ENCODE data around the gene RXRA.

DNA sequence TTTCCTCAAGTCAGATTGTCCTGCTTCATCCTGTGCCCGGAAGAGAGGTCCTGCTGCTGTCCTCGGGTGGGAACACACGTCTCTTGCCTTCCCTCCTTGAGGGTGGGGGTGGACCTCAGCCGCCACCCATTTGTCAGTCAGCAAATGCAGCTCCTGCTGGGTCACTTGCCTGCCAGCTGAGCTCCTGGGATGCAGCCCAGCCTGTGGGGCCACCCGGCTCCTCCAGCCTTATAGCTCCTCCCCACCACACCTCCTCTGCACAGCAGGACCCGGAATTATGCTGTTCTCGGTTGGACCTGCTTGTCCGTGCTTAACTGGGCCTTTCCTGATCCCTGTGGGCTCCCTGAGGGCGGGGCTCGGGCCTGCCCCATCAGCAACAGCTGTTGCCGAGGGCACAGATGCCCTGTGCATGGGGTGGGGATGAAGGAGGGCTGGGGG lies 52.7 kb downstream of the RXRA start:
- no peak for TF ChIP-seq POLR2A (IDR thresholded peaks at IDR 0.05; ENCODE audit: low read depth, low read length)
- no peak for TF ChIP-seq CTCF (conservative IDR thresholded peaks at IDR 0.05; ENCODE audit: low read depth, low read length)
- no peak for TF ChIP-seq RCOR1 (IDR thresholded peaks at IDR 0.05; ENCODE audit: insufficient replicate concordance, low read length)
- TF ChIP-seq RAD21 (IDR thresholded peaks at IDR 0.05; ENCODE audit: low read length) = no peak
- no peak for TF ChIP-seq SMC3 (IDR thresholded peaks at IDR 0.05; ENCODE audit: low read depth, low read length)
- TF ChIP-seq FOS (IDR thresholded peaks at IDR 0.05; ENCODE audit: low read depth, low read length) = no peak
- TF ChIP-seq, protein P1, sequence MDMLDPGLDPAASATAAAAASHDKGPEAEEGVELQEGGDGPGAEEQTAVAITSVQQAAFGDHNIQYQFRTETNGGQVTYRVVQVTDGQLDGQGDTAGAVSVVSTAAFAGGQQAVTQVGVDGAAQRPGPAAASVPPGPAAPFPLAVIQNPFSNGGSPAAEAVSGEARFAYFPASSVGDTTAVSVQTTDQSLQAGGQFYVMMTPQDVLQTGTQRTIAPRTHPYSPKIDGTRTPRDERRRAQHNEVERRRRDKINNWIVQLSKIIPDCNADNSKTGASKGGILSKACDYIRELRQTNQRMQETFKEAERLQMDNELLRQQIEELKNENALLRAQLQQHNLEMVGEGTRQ (IDR thresholded peaks at IDR 0.05; ENCODE audit: low read depth, low read length) = no peak
- TF ChIP-seq MXI1 (IDR thresholded peaks at IDR 0.05; ENCODE audit: borderline replicate concordance, low read depth, low read length) = no peak
- no peak for TF ChIP-seq MAFK (IDR thresholded peaks at IDR 0.05; ENCODE audit: low read depth, low read length)
